Choroid plexus epithelial cell (primary cell): ENCODE results near the gene SF3B4.

Experiments used
- DNase-seq: peaks from one replicate; pipeline ENCODE4 v3.0.0-alpha.2; 2010; ENCODE audit warnings: low read depth
- H3K4me3 ChIP-seq: 2 replicates; pipeline ENCODE4 v1.5.1; 2011; ENCODE audit warnings: low read depth, mild to moderate bottlenecking, control low read depth, low read length, moderate library complexity
- TF ChIP-seq, protein P1 (sequence below): conservative IDR thresholded peaks from 2 replicates; pipeline ENCODE4 v1.5.1; 2011; ENCODE audit warnings: low read depth, mild to moderate bottlenecking, control low read depth, inconsistent platforms, low read length, moderate library complexity

SF3B4 gene

DNA sequence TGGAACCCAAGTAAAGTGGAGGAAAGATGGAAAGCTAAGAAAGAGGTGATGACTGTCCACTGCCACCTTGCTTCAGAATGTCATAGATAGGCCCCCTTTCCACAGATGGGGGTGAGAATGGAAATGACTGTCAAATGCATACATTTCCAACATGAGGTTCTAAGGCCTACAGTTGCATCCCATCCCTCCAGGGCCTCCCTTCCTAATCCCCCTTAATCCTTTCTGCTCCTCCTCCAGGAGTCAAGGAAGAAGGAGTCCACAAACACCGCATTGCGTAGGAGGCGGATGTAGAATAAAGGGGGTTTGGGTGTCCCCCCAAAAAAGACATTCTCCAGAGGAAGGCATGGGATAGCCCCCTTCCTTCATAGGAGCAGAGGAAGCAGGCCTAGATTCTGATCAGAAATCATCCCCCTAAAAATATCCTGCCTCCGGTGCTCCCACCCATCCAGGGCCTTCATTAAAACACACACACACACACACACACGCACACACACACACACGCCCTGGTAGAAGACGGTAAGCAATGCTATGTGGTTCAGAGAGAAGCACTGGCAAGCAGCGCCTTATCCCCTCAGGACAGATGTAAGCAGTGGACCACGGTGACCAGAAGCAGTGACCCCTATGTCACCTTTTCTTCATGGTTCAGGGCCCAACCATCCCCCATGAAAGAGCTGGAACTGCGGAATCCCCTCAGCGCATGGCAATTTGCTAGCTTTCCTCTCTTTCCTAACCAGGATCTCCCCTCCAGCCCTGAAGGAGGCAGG is 12.0 kb downstream of the SF3B4 start:
- DNase-seq = no peak
- H3K4me3 ChIP-seq = no peak overlapping the region
- TF ChIP-seq, protein P1, sequence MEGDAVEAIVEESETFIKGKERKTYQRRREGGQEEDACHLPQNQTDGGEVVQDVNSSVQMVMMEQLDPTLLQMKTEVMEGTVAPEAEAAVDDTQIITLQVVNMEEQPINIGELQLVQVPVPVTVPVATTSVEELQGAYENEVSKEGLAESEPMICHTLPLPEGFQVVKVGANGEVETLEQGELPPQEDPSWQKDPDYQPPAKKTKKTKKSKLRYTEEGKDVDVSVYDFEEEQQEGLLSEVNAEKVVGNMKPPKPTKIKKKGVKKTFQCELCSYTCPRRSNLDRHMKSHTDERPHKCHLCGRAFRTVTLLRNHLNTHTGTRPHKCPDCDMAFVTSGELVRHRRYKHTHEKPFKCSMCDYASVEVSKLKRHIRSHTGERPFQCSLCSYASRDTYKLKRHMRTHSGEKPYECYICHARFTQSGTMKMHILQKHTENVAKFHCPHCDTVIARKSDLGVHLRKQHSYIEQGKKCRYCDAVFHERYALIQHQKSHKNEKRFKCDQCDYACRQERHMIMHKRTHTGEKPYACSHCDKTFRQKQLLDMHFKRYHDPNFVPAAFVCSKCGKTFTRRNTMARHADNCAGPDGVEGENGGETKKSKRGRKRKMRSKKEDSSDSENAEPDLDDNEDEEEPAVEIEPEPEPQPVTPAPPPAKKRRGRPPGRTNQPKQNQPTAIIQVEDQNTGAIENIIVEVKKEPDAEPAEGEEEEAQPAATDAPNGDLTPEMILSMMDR = no peak

DNA sequence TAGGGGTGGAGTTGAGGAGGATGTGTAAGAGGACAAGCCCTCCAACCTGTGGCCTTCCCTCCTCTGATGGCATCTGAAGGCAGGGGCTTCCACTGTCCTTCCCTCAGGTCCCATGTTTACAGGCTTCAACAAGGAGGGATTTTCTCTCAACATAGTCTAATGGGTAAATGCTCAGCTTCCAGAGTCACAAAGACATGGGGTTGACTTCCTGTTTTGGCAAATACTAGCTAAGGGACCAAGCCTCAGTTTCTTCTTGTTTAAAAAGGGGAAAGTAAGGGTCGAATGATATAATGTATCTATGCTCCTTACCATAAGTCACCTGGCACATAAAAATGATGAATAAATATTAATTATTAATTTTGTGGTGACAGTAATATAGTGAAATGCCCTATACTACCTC is 13.1 kb downstream of the SF3B4 start:
- TF ChIP-seq, protein P1 = no peak
- DNase-seq = no peak
- no peak overlapping the region for H3K4me3 ChIP-seq

DNA sequence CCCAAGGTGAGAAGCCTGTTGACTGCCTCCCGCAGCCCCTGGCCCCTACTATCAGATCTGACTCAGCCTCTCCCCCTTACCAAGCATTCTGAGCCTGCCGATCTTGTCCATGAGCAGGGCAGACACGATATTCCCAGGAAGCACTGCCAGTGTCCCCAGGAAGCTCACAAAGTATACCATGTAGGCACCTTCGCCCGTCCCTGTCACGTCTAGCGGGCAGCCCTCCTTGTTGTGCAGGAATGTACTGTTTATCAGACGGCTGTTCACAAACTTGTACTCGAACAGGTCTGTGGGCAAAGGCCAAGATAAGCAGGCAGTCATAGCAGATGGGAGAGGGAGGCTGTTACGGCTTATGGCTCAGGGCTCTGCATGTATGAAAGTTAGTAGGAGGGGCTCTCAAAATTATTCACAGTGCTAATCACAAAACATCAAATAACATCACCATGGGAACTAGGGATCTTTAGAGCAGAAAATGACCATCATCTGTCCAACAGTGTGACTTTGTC is 21.0 kb downstream of the SF3B4 start:
- DNase-seq = no peak
- H3K4me3 ChIP-seq = no peak overlapping the region
- TF ChIP-seq, protein P1 = no peak

DNA sequence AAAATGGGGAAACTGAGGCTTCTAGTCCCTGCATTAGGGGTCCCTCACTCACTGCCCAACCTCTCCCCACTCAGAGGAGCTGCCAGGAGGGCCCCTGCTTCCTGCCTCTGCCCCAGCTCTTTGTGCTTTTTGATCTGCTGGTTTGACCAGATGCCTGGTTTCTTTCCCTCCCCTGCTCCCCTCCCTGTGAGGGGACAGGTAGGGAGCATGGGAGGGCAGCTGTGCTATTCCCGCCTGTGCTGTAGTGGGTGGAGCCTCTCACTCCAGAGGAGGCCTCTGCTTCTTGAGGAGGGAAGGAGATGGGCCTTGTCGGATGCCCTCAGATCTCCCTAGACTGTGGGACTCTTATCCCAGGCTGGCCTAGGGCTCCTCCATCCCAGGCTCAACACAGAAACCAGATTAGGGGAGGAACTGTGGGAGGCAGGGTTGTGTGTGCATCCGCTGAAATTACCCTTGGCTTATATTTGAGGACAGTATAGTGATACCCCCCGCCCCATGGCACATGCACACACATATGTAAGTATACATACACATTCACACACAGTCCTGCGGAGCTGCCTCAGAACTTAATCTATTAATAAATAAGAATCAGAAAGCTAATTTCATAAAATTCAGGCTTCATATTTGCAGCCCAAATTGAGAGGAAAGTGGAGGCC is 23.6 kb downstream of the SF3B4 start:
- H3K4me3 ChIP-seq = no peak overlapping the region
- no peak for DNase-seq
- TF ChIP-seq, protein P1 = no peak

DNA sequence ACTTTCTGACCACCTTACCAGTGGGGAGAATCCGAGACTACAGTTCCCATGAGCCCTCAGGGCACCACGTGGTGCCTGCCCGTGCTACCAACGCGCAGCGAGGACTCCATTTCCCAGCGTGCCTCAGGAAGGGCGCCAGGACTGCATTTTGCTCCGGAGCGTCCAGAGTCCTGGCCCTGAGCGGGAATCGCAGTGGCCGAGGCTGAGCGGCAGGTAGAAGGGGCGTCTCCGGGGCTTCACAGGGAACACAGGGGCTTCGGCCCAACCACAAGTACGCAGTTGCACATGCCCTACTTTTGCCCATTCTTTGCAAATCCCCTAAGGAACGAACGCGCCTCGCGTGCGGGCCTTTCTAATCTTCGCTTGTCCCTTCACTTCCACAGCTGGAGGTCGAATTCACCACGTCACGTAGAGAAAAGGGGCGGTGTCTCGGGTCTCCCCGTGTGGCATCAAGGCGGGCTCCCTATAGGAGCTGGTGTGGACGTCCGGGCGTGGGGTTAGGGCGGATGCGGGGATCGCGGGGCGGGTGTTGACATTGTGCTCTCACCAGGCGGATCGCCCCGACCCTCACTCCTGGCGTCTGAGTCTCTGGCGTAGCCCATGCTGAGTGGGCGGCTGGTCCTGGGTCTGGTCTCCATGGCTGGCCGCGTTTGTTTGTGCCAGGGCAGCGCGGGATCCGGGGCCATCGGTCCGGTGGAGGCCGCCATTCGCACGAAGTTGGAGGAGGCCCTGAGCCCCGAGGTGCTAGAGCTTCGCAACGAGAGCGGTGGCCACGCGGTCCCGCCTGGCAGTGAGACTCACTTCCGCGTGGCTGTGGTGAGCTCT is 27.9 kb downstream of the SF3B4 start, which contains the start of gene BOLA1:
Gene BOLA1 (plus strand): TSS at position 109 of the 825 bp plus-strand sequence. CDS start 492 bp downstream, at position 601.
- TF ChIP-seq, protein P1 = no peak
- peak within 1 kb of the TSS; percentile 61 for H3K4me3 ChIP-seq
- peak; percentile 94 for DNase-seq

DNA sequence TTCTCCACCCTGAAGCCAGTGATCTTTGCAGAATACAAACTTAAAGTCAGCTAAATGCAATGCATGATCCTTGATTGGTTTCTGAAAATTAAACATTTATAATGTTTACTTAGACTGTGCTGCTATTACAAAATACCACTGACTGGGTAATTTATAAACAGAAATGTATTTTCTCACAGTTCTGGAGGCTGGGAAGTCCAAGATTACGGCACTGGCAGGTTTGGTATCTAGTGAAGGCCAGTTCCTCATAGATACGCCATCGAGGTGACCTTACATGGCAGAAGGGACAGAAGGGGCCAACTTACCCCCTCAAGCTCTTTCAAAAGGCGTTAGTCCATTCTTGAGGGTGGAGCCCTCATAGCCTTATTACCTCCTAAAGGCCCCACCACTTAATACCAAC is 31.0 kb downstream of the SF3B4 start:
- TF ChIP-seq, protein P1 = no peak
- DNase-seq = no peak
- no peak overlapping the region for H3K4me3 ChIP-seq
